ENCODE results near the gene EVI2B. TPM values are rescaled to one million over a fixed set of nuclear protein-coding genes. Genes with fewer than 3 reads are reported as not detected.

Gene EVI2B
- total RNA-seq, 4 donors from 2014 or later = 3.0 to 11.8 (median 4.8) TPM

- no peak for TF ChIP-seq POLR2A (IDR thresholded peaks at IDR 0.05)
- TF ChIP-seq CTCF (IDR thresholded peaks at IDR 0.05) = no peak
- 96 to 98% methylated on average over 1 of the region's 1 CpG for WGBS, 2 donors
- Histone ChIP-seq H3K9me3 (no peaks in the 10 kb centered on the region), H3K36me3 (no peaks in the 10 kb centered on the region), H3K4me1 (no peaks in the 10 kb centered on the region), H3K4me3 (replicated peaks in 1 of 3) (no peak overlapping the region), H3K27ac (no peak overlapping the region), H3K27me3 (no peaks in the 10 kb centered on the region)
- DNase-seq = no peak
- intact Hi-C loops (cut with DNase I) = no loop called here
These were observed 27.3 kb downstream of the EVI2B start for GRCh38 chr17:31286587-31286986.

DNA sequence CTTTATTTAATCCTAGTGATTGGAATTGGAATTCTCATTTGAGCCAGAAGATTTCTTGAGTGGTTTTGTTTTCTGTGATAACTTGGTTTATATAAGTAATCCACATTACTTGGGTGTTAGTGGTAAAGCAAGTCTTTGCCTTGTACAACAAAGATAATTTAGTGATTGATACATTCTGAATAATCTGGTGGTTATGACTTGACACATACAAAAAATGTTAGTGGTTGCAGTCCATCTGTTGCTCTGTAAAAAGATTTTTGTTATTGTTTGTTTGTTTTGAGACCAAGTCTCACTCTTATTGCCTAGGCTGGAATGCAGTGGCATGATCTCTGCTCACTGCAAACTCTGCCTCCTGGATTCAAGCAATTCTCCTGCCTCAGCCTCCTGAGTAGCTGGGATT lies 30.0 kb downstream of the EVI2B start:
- intact Hi-C loops (cut with DNase I) = no loop called here
- no peak overlapping the region for H3K27ac ChIP-seq
- no peaks in the 10 kb centered on the region for H3K4me1 ChIP-seq
- H3K36me3 ChIP-seq = no peaks in the 10 kb centered on the region
- no peak for DNase-seq
- no peak overlapping the region for H3K4me3 ChIP-seq (replicated peaks in 1 of 3)
- H3K27me3 ChIP-seq = no peaks in the 10 kb centered on the region
- no peaks in the 10 kb centered on the region for H3K9me3 ChIP-seq
- TF ChIP-seq CTCF (IDR thresholded peaks at IDR 0.05) = no peak
- TF ChIP-seq POLR2A (IDR thresholded peaks at IDR 0.05) = no peak

DNA sequence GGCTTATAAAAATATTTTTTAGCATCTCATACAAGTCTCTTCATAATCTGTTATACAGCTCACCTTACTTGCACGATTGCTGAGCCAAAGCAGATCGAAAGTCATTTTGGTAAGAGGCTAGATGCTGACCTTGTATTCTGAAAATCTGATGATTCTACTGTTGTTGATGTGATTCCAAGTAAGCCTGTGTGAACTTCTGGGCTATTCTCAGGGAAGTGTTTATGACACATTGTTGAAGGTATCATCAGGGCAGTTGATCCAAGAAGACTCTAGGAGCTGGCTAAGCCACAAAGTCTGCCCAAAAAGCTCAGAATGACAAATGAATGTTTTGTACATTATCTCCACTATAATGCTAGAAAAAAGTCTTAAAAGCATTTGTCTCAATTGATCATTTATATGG lies 32.8 kb downstream of the EVI2B start:
- H3K36me3 ChIP-seq = no peaks in the 10 kb centered on the region
- H3K4me3 ChIP-seq (replicated peaks in 1 of 3) = no peak overlapping the region
- TF ChIP-seq POLR2A (IDR thresholded peaks at IDR 0.05) (no peak), CTCF (IDR thresholded peaks at IDR 0.05) (no peak)
- H3K27me3 ChIP-seq = no peaks in the 10 kb centered on the region
- WGBS, 2 donors = 96 to 99% methylated on average over 2 of the region's 2 CpGs
- intact Hi-C loops (cut with DNase I) = no loop called here
- H3K27ac ChIP-seq = no peak overlapping the region
- no peaks in the 10 kb centered on the region for H3K9me3 ChIP-seq
- H3K4me1 ChIP-seq = no peaks in the 10 kb centered on the region
- DNase-seq = no peak

GRCh38 chr17:31279401-31279800 lies 34.5 kb downstream of the EVI2B start:
- DNase-seq = no peak
- H3K9me3 ChIP-seq = no peaks in the 10 kb centered on the region
- TF ChIP-seq CTCF (IDR thresholded peaks at IDR 0.05) = no peak
- no peak for TF ChIP-seq POLR2A (IDR thresholded peaks at IDR 0.05)
- whole genome bisulfite sequencing, 2 donors = 95 to 98% methylated on average over 2 of the region's 2 CpGs
- no peaks in the 10 kb centered on the region for H3K36me3 ChIP-seq
- peaks cover 5 to 6% of the 10 kb centered on the region in 2 donors for H3K4me1 ChIP-seq
- intact Hi-C loops (cut with DNase I) = no loop called here
- no peaks in the 10 kb centered on the region for H3K27me3 ChIP-seq
- H3K27ac ChIP-seq = no peak overlapping the region
- H3K4me3 ChIP-seq (replicated peaks in 1 of 3) = no peak overlapping the region

GRCh38 chr17:31275116-31275515 lies 38.7 kb downstream of the EVI2B start:
- intact Hi-C loops (cut with DNase I) = no loop called here
- no peak overlapping the region for H3K27ac ChIP-seq
- 96% methylated on average over 1 of the region's 1 CpG for WGBS, 2 donors
- no peak for DNase-seq
- no peak overlapping the region for H3K4me3 ChIP-seq (replicated peaks in 1 of 3)
- H3K4me1 ChIP-seq = peaks cover 11 to 16% of the 10 kb centered on the region in 2 donors
- TF ChIP-seq CTCF (IDR thresholded peaks at IDR 0.05) (no peak), POLR2A (IDR thresholded peaks at IDR 0.05) (no peak)
- no peaks in the 10 kb centered on the region for H3K36me3 ChIP-seq
- no peaks in the 10 kb centered on the region for H3K27me3 ChIP-seq
- no peaks in the 10 kb centered on the region for H3K9me3 ChIP-seq

All from thyroid gland (tissue), 4 donors.